Activated CD8-positive, alpha-beta T cell treated with anti-CD3 and anti-CD28 coated beads, Interleukin-2, amount 10 ng/mL, durations not matched to agents 7 days and 5 days (primary cell): ENCODE measurements around the gene PRR11. TPM values are rescaled to one million over a fixed set of nuclear protein-coding genes. Genes with fewer than 3 reads are reported as not detected.

Experiments used
- ATAC-seq: fragments of 150-1000 bp; cut with Tn5 transposase; one replicate; pipeline ENCODE4 v1.10.0; 2021; ENCODE audit warnings: moderate library complexity
- CTCF ChIA-PET: fragments of 350-600 bp; sonication (Branson Sonifier 250); formaldehyde crosslinking; loops from one replicate; lab custom pipeline; 2021; ENCODE audit warnings: antibody characterized with exemption; lab: Charles Lee
- POLR2A ChIA-PET: fragments of 350-600 bp; sonication (Branson Sonifier 250); formaldehyde crosslinking; loops from one replicate; lab custom pipeline; 2021; ENCODE audit warnings: antibody characterized with exemption; lab: Charles Lee
- DNase-seq: peaks from one replicate; pipeline ENCODE4 v3.0.0-alpha.2; 2020
- H3K27ac Mint-ChIP-seq: one replicate; pipeline ENCODE4 v1.8.0; 2021; ENCODE audit warnings: mild to moderate bottlenecking, mixed read lengths
- H3K27me3 Mint-ChIP-seq: one replicate; pipeline ENCODE4 v1.8.0; 2021; ENCODE audit warnings: low read depth, mixed read lengths
- H3K36me3 Mint-ChIP-seq: one replicate; pipeline ENCODE4 v1.8.0; 2021; ENCODE audit warnings: low read depth, mixed read lengths
- H3K4me1 Mint-ChIP-seq: one replicate; pipeline ENCODE4 v1.8.0; 2021; ENCODE audit warnings: low read depth, mixed read lengths
- H3K4me3 Mint-ChIP-seq: one replicate; pipeline ENCODE4 v1.8.0; 2021; ENCODE audit warnings: mild to moderate bottlenecking, mixed read lengths
- H3K9me3 Mint-ChIP-seq: one replicate; pipeline ENCODE4 v1.8.0; 2022; ENCODE audit warnings: mixed read lengths; ENCODE audit not compliant: insufficient read depth
- total RNA-seq, 2 experiments: library from RNA; stranded (reverse); gene quantifications; one replicate each; pipeline ENCODE4 v1.2.3, GENCODE V29; 2021

Gene PRR11
- total RNA-seq, 2 experiments from 2014 or later, result 91.9 to 92.1 TPM

- Mint-ChIP-seq H3K36me3 (peaks cover 40% of the 10 kb centered on the region), H3K4me1 (peaks cover 50% of the 10 kb centered on the region), H3K9me3 (no peaks in the 10 kb centered on the region), H3K27ac (peak overlapping the region; percentile 4), H3K27me3 (no peaks in the 10 kb centered on the region), H3K4me3 (no peak overlapping the region)
- ChIA-PET CTCF (interaction anchor here (1.6 kb wide), 1 partner anchor 47 kb away, joined by 5 read pairs; the partner anchor contains the start of gene TRIM37), POLR2A (interaction anchor here (0.6 to 5.2 kb wide), 3 partner anchors 46 to 590 kb away, joined by 3 to 48 read pairs (median 18); partner anchors contain the start of gene TRIM37)
- ATAC-seq (no peak), DNase-seq (no peak)
Observed at GRCh38 chr17:59152925-59153324, 2.6 kb upstream of the PRR11 start.

GRCh38 chr17:59154292-59154720 lies 1.2 kb upstream of the PRR11 start:
- Mint-ChIP-seq H3K4me3 (no peak overlapping the region), H3K9me3 (no peaks in the 10 kb centered on the region), H3K27me3 (no peaks in the 10 kb centered on the region), H3K27ac (no peak overlapping the region), H3K36me3 (peaks cover 47% of the 10 kb centered on the region), H3K4me1 (peaks cover 59% of the 10 kb centered on the region)
- ChIA-PET CTCF (interaction anchor here (1.7 kb wide), 1 partner anchor 12 kb away, joined by 6 read pairs; no protein-coding TSS in a partner anchor), POLR2A (interaction anchor here (0.6 to 5.2 kb wide), 6 partner anchors 9 to 811 kb away, joined by 3 to 48 read pairs (median 7); partner anchors contain the start of genes CLTC and TRIM37)
- peak; percentile 59 for DNase-seq
- no peak for ATAC-seq

GRCh38 chr17:59154721-59155438 lies 666 bp upstream of the PRR11 start, which contains the start of gene SKA2:
TSS of gene SKA2 (minus strand) at chr17:59155186. CDS start at chr17:59155163, 23 bp downstream.
- no peaks in the 10 kb centered on the region for H3K9me3 Mint-ChIP-seq
- ChIA-PET CTCF (interaction anchor here (0.8 to 1.7 kb wide), 3 partner anchors 9 to 46 kb away, joined by 3 to 6 read pairs (median 3); no protein-coding TSS in a partner anchor), POLR2A (interaction anchor here (0.6 to 5.2 kb wide), 11 partner anchors 9 to 815 kb away, joined by 3 to 48 read pairs (median 3); partner anchors contain the start of genes CLTC and TRIM37)
- H3K36me3 Mint-ChIP-seq, result peaks cover 43% of the 10 kb centered on the region
- DNase-seq (peak; percentile 99), ATAC-seq (peak; percentile 87)
- H3K4me3 Mint-ChIP-seq, result no peak within 1 kb of the TSS
- no peak within 1 kb of the TSS for H3K27ac Mint-ChIP-seq
- no peaks in the 10 kb centered on the region for H3K27me3 Mint-ChIP-seq
- H3K4me1 Mint-ChIP-seq, result peaks cover 59% of the 10 kb centered on the region

GRCh38 chr17:59160157-59161025 lies 4.8 kb downstream of the PRR11 start:
- DNase-seq (no peak), ATAC-seq (no peak)
- H3K4me3 Mint-ChIP-seq, result no peak overlapping the region
- H3K27ac Mint-ChIP-seq, result peak overlapping the region; percentile 72
- no peaks in the 10 kb centered on the region for H3K27me3 Mint-ChIP-seq
- ChIA-PET CTCF (no interaction called here), POLR2A (no interaction called here)
- peaks cover 43% of the 10 kb centered on the region for H3K4me1 Mint-ChIP-seq
- H3K9me3 Mint-ChIP-seq, result no peaks in the 10 kb centered on the region
- peaks cover 38% of the 10 kb centered on the region for H3K36me3 Mint-ChIP-seq

GRCh38 chr17:59161477-59161876 lies 5.9 kb downstream of the PRR11 start:
- Mint-ChIP-seq H3K27me3 (no peaks in the 10 kb centered on the region), H3K27ac (no peak overlapping the region), H3K9me3 (no peaks in the 10 kb centered on the region), H3K4me3 (no peak overlapping the region), H3K36me3 (peaks cover 43% of the 10 kb centered on the region), H3K4me1 (peaks cover 45% of the 10 kb centered on the region)
- CTCF ChIA-PET, result no interaction called here
- DNase-seq (no peak), ATAC-seq (no peak)
- POLR2A ChIA-PET, result no interaction called here

- peaks cover 36% of the 10 kb centered on the region for H3K36me3 Mint-ChIP-seq
- CTCF ChIA-PET, result interaction anchor here (0.9 to 1.3 kb wide), 3 partner anchors 11 to 16 kb away, joined by 3 to 6 read pairs (median 6); partner anchors contain the start of genes PRR11 and SKA2
Observed at GRCh38 chr17:59165933-59166342, 10.4 kb downstream of the PRR11 start.

GRCh38 chr17:59167571-59168001 lies 12.0 kb downstream of the PRR11 start:
- H3K9me3 Mint-ChIP-seq, result no peaks in the 10 kb centered on the region
- H3K36me3 Mint-ChIP-seq, result peaks cover 28% of the 10 kb centered on the region
- DNase-seq (no peak), ATAC-seq (no peak)
- POLR2A ChIA-PET, result interaction anchor here (0.5 kb wide), 1 partner anchor 32 kb away, joined by 3 read pairs; no protein-coding TSS in a partner anchor
- H3K4me1 Mint-ChIP-seq, result peaks cover 12% of the 10 kb centered on the region
- no peaks in the 10 kb centered on the region for H3K27me3 Mint-ChIP-seq
- no peak overlapping the region for H3K27ac Mint-ChIP-seq
- H3K4me3 Mint-ChIP-seq, result no peak overlapping the region
- CTCF ChIA-PET, result no interaction called here

More at GRCh38 chr17:59165933-59166342, 10.4 kb downstream of the PRR11 start:
- Mint-ChIP-seq H3K9me3 (no peaks in the 10 kb centered on the region), H3K27ac (no peak overlapping the region), H3K4me3 (no peak overlapping the region), H3K27me3 (no peaks in the 10 kb centered on the region), H3K4me1 (peaks cover 15% of the 10 kb centered on the region)
- ATAC-seq (peak; percentile 86), DNase-seq (peak; percentile 55)
- POLR2A ChIA-PET, result no interaction called here

- ChIA-PET CTCF (no interaction called here), POLR2A (no interaction called here)
- Mint-ChIP-seq H3K27me3 (no peaks in the 10 kb centered on the region), H3K4me1 (peaks cover 3% of the 10 kb centered on the region), H3K9me3 (no peaks in the 10 kb centered on the region), H3K27ac (no peak overlapping the region), H3K36me3 (peaks cover 58% of the 10 kb centered on the region), H3K4me3 (no peak overlapping the region)
- ATAC-seq (no peak), DNase-seq (no peak)
Observed at GRCh38 chr17:59172436-59173004, 17.0 kb downstream of the PRR11 start.

- Mint-ChIP-seq H3K4me1 (no peaks in the 10 kb centered on the region), H3K4me3 (no peak overlapping the region), H3K36me3 (peaks cover 59% of the 10 kb centered on the region), H3K9me3 (no peaks in the 10 kb centered on the region), H3K27ac (no peak overlapping the region), H3K27me3 (no peaks in the 10 kb centered on the region)
- DNase-seq (no peak), ATAC-seq (no peak)
- POLR2A ChIA-PET, result no interaction called here
- CTCF ChIA-PET, result no interaction called here
Observed at GRCh38 chr17:59174671-59175070, 19.1 kb downstream of the PRR11 start.

GRCh38 chr17:59175076-59175475 lies 19.5 kb downstream of the PRR11 start:
- H3K4me3 Mint-ChIP-seq, result no peak overlapping the region
- no peak for ATAC-seq
- no peaks in the 10 kb centered on the region for H3K27me3 Mint-ChIP-seq
- no peak for DNase-seq
- H3K36me3 Mint-ChIP-seq, result peaks cover 61% of the 10 kb centered on the region
- ChIA-PET POLR2A (no interaction called here), CTCF (no interaction called here)
- H3K27ac Mint-ChIP-seq, result no peak overlapping the region
- H3K9me3 Mint-ChIP-seq, result no peaks in the 10 kb centered on the region
- no peaks in the 10 kb centered on the region for H3K4me1 Mint-ChIP-seq
